Ovary (tissue), 9 donors: ENCODE results near the gene KCNK4. TPM values are rescaled to one million over a fixed set of nuclear protein-coding genes. Genes with fewer than 3 reads are reported as not detected.
A peak's percentile ranks its signal among the peaks of the same experiment; 100 is the strongest.

Source experiments
- DNase-seq, 5 donors: peaks; one replicate each; pipeline ENCODE4 v3.0.0-alpha.2; 2019 to 2020
- H3K27ac ChIP-seq, 2 donors: fragments of 200-600 bp; one replicate each; pipeline versions ENCODE4 v1.5.1 to v1.8.0; 2019 to 2022
- H3K27me3 ChIP-seq: fragments of 200-600 bp; one replicate; pipeline ENCODE4 v1.8.0; 2022
- H3K36me3 ChIP-seq: fragments of 200-600 bp; sonication (generic); one replicate; pipeline ENCODE4 v1.5.1; 2019
- H3K4me1 ChIP-seq: one replicate; pipeline ENCODE4 v1.8.1; 2013; ENCODE audit warnings: mild to moderate bottlenecking, moderate library complexity; ENCODE audit not compliant: insufficient read depth
- H3K4me3 ChIP-seq: fragments of 200-600 bp; sonication (generic); one replicate; pipeline ENCODE4 v1.5.1; 2017
- H3K9me3 ChIP-seq, 2 donors: fragments of 200-600 bp in 1 of 2; sonication (generic) in 1 of 2; one replicate each; pipeline versions ENCODE4 v1.5.1 to v1.8.1; 2013 to 2019; ENCODE audit warnings: mild to moderate bottlenecking in 1 of 2, moderate library complexity in 1 of 2
- CTCF ChIP-seq, 3 donors: fragments of 450-650 bp in 2 of 3; fragments of 200-600 bp in 1 of 3; IDR thresholded peaks; one replicate each; pipeline versions ENCODE4 v1.5.1 to v1.8.0; 2016 to 2022; ENCODE audit warnings: antibody characterized with exemption in 3 of 3, mild to moderate bottlenecking in 1 of 3
- EP300 ChIP-seq: sonication (generic); formaldehyde crosslinking; IDR thresholded peaks from one replicate; pipeline ENCODE4 v1.6.1; 2017; ENCODE audit warnings: antibody characterized with exemption
- POLR2A ChIP-seq: fragments of 450-650 bp; IDR thresholded peaks from one replicate; pipeline ENCODE4 v1.6.1; 2017; ENCODE audit warnings: antibody characterized with exemption, mild to moderate bottlenecking, moderate library complexity
- WGBS, 3 donors: extraction: QIAGEN DNeasy Blood & Tissue Kit in 1 of 3; methylation state at CpG; one replicate each; pipeline versions ENCODE4 v1.1.5 to v1.1.7; 2013 to 2017; 5-methylcytosine and 5-hydroxymethylcytosine counted together
- intact Hi-C, 4 donors: fragments of 100-400 bp; cut with DNase I; formaldehyde crosslinking; loops; one replicate each; pipeline versions ENCODE4 v1.11.0 to v1.15.1; 2022 to 2023
- polyA plus RNA-seq, 2 donors: library from polyadenylated mRNA; stranded (reverse); fragments of 200-250 nt in 1 of 2; fragments of 350-450 nt in 1 of 2; fragmentation: Illumina TruSeq in 1 of 2; extraction: RNeasy Lipid Tissue Mini Kit (QIAGEN cat#74804) in 1 of 2; gene quantifications; one replicate each; pipeline ENCODE4 v1.2.3, GENCODE V29; 2013 to 2014
- total RNA-seq, 7 donors: library from RNA; depleted of rRNA in 2 of 7; stranded (reverse); fragments of >200 nt in 2 of 7; fragmentation: NEBNext Ultra II Directional in 3 of 7; extraction: Animal tissue kit (Norgen Biotek cat#: 25700) in 3 of 7; gene quantifications; one replicate each; pipeline versions ENCODE4 v1.1.0 to v1.2.4, GENCODE V29; 2016 to 2023
- donor health status: DM: no; HTN: no; CAD: no; lungs with moderate emphysema.
- donor health status: DM: no; HTN: no; CAD: no.
- donor health status: Bipolar disorder and iron deficiency.
- donor health status: DM: yes; HTN: yes; CAD: no.
- donor health status: DM: no; HTN: no; CAD: no.
- donor health status: DM: yes; HTN: yes; CAD: no.

Gene KCNK4
- total and polyA plus RNA-seq, 9 donors: not detected

- Histone ChIP-seq H3K27ac (peak overlapping the region; percentile 69 to 90), H3K9me3 (no peaks in the 10 kb centered on the region), H3K4me1 (peaks cover 9% of the 10 kb centered on the region), H3K27me3 (no peaks in the 10 kb centered on the region), H3K4me3 (peak overlapping the region; percentile 79), H3K36me3 (no peaks in the 10 kb centered on the region)
- intact Hi-C loops: loop anchor here in 3 of 4 donors (1.0 to 10.0 kb wide), 3 partner anchors 15 to 65 kb away; partner anchors contain the start of genes FERMT3 (in 2 of the 3), BAD (in 1 of the 3), FKBP2 (in 1 of the 3) and GPR137 (in 1 of the 3)
- DNase-seq: peak; percentile 97 to 99 (median 98)
- WGBS, 3 donors: 0 to 1% (median 0%) methylated on average over 15 to 58 of the region's 58 CpGs
- TF ChIP-seq EP300 (peak; percentile 54), CTCF (IDR thresholded peaks at IDR 0.05) (peak in 1 of 3 donors; percentile 29), POLR2A (peak; percentile 15)
Observed at GRCh38 chr11:64269540-64270220, 21.4 kb upstream of the KCNK4 start.

GRCh38 chr11:64275031-64275800, 15.9 kb upstream of the KCNK4 start:
- Histone ChIP-seq H3K36me3 (no peaks in the 10 kb centered on the region), H3K4me1 (no peaks in the 10 kb centered on the region), H3K27ac (no peak overlapping the region), H3K4me3 (no peak overlapping the region), H3K9me3 (no peaks in the 10 kb centered on the region), H3K27me3 (no peaks in the 10 kb centered on the region)
- intact Hi-C loops: no loop called here
- no peak for TF ChIP-seq POLR2A
- no peak for TF ChIP-seq CTCF (IDR thresholded peaks at IDR 0.05)
- TF ChIP-seq EP300: no peak
- DNase-seq: peak in 1 of 5 donors; percentile 29
- WGBS, 3 donors: 82 to 91% (median 89%) methylated on average over 15 of the region's 15 CpGs

GRCh38 chr11:64275841-64276240, 15.3 kb upstream of the KCNK4 start:
- H3K4me3 ChIP-seq: no peak overlapping the region
- WGBS, 3 donors: 60 to 84% (median 65%) methylated on average over 2 of the region's 2 CpGs
- intact Hi-C loops: no loop called here

More at GRCh38 chr11:64275841-64276240, 15.3 kb upstream of the KCNK4 start:
- Histone ChIP-seq H3K27ac (no peak overlapping the region), H3K27me3 (no peaks in the 10 kb centered on the region), H3K36me3 (no peaks in the 10 kb centered on the region), H3K4me1 (no peaks in the 10 kb centered on the region), H3K9me3 (no peaks in the 10 kb centered on the region)
- no peak for DNase-seq
- TF ChIP-seq CTCF (IDR thresholded peaks at IDR 0.05) (no peak), POLR2A (no peak), EP300 (no peak)
